Ovary (tissue), 9 donors: Measurements from ENCODE around the gene TRNP1. TPM values are rescaled to one million over a fixed set of nuclear protein-coding genes. Genes with fewer than 3 reads are reported as not detected.
A peak's percentile ranks its signal among the peaks of the same experiment; 100 is the strongest.

Source experiments
- DNase-seq, 5 donors: peaks; one replicate each; pipeline ENCODE4 v3.0.0-alpha.2; 2019 to 2020
- H3K27ac ChIP-seq, 2 donors: fragments of 200-600 bp; one replicate each; pipeline versions ENCODE4 v1.5.1 to v1.8.0; 2019 to 2022
- H3K27me3 ChIP-seq: fragments of 200-600 bp; one replicate; pipeline ENCODE4 v1.8.0; 2022
- H3K36me3 ChIP-seq: fragments of 200-600 bp; sonication (generic); one replicate; pipeline ENCODE4 v1.5.1; 2019
- H3K4me1 ChIP-seq: one replicate; pipeline ENCODE4 v1.8.1; 2013; ENCODE audit warnings: mild to moderate bottlenecking, moderate library complexity; ENCODE audit not compliant: insufficient read depth
- H3K4me3 ChIP-seq: fragments of 200-600 bp; sonication (generic); one replicate; pipeline ENCODE4 v1.5.1; 2017
- H3K9me3 ChIP-seq, 2 donors: fragments of 200-600 bp in 1 of 2; sonication (generic) in 1 of 2; one replicate each; pipeline versions ENCODE4 v1.5.1 to v1.8.1; 2013 to 2019; ENCODE audit warnings: mild to moderate bottlenecking in 1 of 2, moderate library complexity in 1 of 2
- CTCF ChIP-seq, 3 donors: fragments of 450-650 bp in 2 of 3; fragments of 200-600 bp in 1 of 3; IDR thresholded peaks; one replicate each; pipeline versions ENCODE4 v1.5.1 to v1.8.0; 2016 to 2022; ENCODE audit warnings: antibody characterized with exemption in 3 of 3, mild to moderate bottlenecking in 1 of 3
- EP300 ChIP-seq: sonication (generic); formaldehyde crosslinking; IDR thresholded peaks from one replicate; pipeline ENCODE4 v1.6.1; 2017; ENCODE audit warnings: antibody characterized with exemption
- POLR2A ChIP-seq: fragments of 450-650 bp; IDR thresholded peaks from one replicate; pipeline ENCODE4 v1.6.1; 2017; ENCODE audit warnings: antibody characterized with exemption, mild to moderate bottlenecking, moderate library complexity
- WGBS, 3 donors: extraction: QIAGEN DNeasy Blood & Tissue Kit in 1 of 3; methylation state at CpG; one replicate each; pipeline versions ENCODE4 v1.1.5 to v1.1.7; 2013 to 2017; 5-methylcytosine and 5-hydroxymethylcytosine counted together
- intact Hi-C, 4 donors: fragments of 100-400 bp; cut with DNase I; formaldehyde crosslinking; loops; one replicate each; pipeline versions ENCODE4 v1.11.0 to v1.15.1; 2022 to 2023
- polyA plus RNA-seq, 2 donors: library from polyadenylated mRNA; stranded (reverse); fragments of 200-250 nt in 1 of 2; fragments of 350-450 nt in 1 of 2; fragmentation: Illumina TruSeq in 1 of 2; extraction: RNeasy Lipid Tissue Mini Kit (QIAGEN cat#74804) in 1 of 2; gene quantifications; one replicate each; pipeline ENCODE4 v1.2.3, GENCODE V29; 2013 to 2014
- total RNA-seq, 7 donors: library from RNA; depleted of rRNA in 2 of 7; stranded (reverse); fragments of >200 nt in 2 of 7; fragmentation: NEBNext Ultra II Directional in 3 of 7; extraction: Animal tissue kit (Norgen Biotek cat#: 25700) in 3 of 7; gene quantifications; one replicate each; pipeline versions ENCODE4 v1.1.0 to v1.2.4, GENCODE V29; 2016 to 2023
- donor health status: DM: no; HTN: no; CAD: no; lungs with moderate emphysema.
- donor health status: DM: no; HTN: no; CAD: no.
- donor health status: Bipolar disorder and iron deficiency.
- donor health status: DM: yes; HTN: yes; CAD: no.
- donor health status: DM: no; HTN: no; CAD: no.
- donor health status: DM: yes; HTN: yes; CAD: no.

The TRNP1 gene
- total and polyA plus RNA-seq, 9 donors: 0.25 to 23.8 (median 4.2) TPM

GRCh38 chr1:26999440-26999987, 6.0 kb downstream of the TRNP1 start:
- Histone ChIP-seq H3K27me3 (no peaks in the 10 kb centered on the region), H3K27ac (no peak overlapping the region), H3K4me3 (no peak overlapping the region), H3K36me3 (no peaks in the 10 kb centered on the region), H3K4me1 (peaks cover 14% of the 10 kb centered on the region), H3K9me3 (no peaks in the 10 kb centered on the region)
- DNase-seq: peak; percentile 41 to 80 (median 76)
- intact Hi-C loops: loop anchor here in 3 of 4 donors (5.0 kb wide), 3 partner anchors 43 to 98 kb away; no protein-coding TSS in a partner anchor
- TF ChIP-seq EP300 (peak; percentile 55), CTCF (IDR thresholded peaks at IDR 0.05) (no peak)
- 23 to 32% (median 24%) methylated on average over 7 of the region's 7 CpGs for WGBS, 3 donors

- Histone ChIP-seq H3K9me3 (no peaks in the 10 kb centered on the region), H3K27me3 (no peaks in the 10 kb centered on the region), H3K27ac (no peak overlapping the region), H3K4me3 (no peak overlapping the region), H3K36me3 (no peaks in the 10 kb centered on the region), H3K4me1 (peaks cover 17% of the 10 kb centered on the region)
- intact Hi-C loops: no loop called here
- WGBS, 3 donors: 53 to 66% (median 65%) methylated on average over 9 of the region's 9 CpGs
- no peak for DNase-seq
- TF ChIP-seq EP300: no peak
- TF ChIP-seq CTCF (IDR thresholded peaks at IDR 0.05): no peak
- TF ChIP-seq POLR2A: no peak
These were observed 6.8 kb downstream of the TRNP1 start for GRCh38 chr1:27000090-27000816.

- peaks cover 17% of the 10 kb centered on the region for H3K4me1 ChIP-seq
- 79 to 82% (median 82%) methylated on average over 8 of the region's 8 CpGs for WGBS, 3 donors
These were observed 7.4 kb downstream of the TRNP1 start for GRCh38 chr1:27000817-27001460.

More at GRCh38 chr1:27000817-27001460, 7.4 kb downstream of the TRNP1 start:
- H3K9me3 ChIP-seq: no peaks in the 10 kb centered on the region
- no peak for DNase-seq
- TF ChIP-seq EP300 (no peak), POLR2A (no peak), CTCF (IDR thresholded peaks at IDR 0.05) (no peak)
- no peaks in the 10 kb centered on the region for H3K36me3 ChIP-seq
- H3K27ac ChIP-seq: no peak overlapping the region
- intact Hi-C loops: no loop called here
- H3K4me3 ChIP-seq: no peak overlapping the region
- no peaks in the 10 kb centered on the region for H3K27me3 ChIP-seq
